ENCODE results near the gene IL5.

GRCh38 chr5:132500244-132500930, 42.9 kb downstream of the IL5 start:
- TF ChIP-seq CTCF (IDR thresholded peaks at IDR 0.05) (no peak), POLR2A (IDR thresholded peaks at IDR 0.05) (no peak)
